Activated CD8-positive, alpha-beta T cell treated with anti-CD3 and anti-CD28 coated beads for 36 hours (primary cell): ENCODE results near the gene TCF25. TPM values are rescaled to one million over a fixed set of nuclear protein-coding genes. Genes with fewer than 3 reads are reported as not detected.
"Not testable (repeated sequence)": the region's sequence is repeated elsewhere in the genome, so short reads cannot be mapped to it uniquely, and the experiment has no call there.

ENCODE experiments used
- ATAC-seq: fragments of 200-7000 bp; cut with Tn5 transposase; one replicate; pipeline ENCODE4 v1.10.0; 2021; ENCODE audit warnings: mild to moderate bottlenecking, moderate library complexity
- CTCF ChIA-PET: fragments of 350-600 bp; sonication (Branson Sonifier 250); formaldehyde crosslinking; loops from one replicate; lab custom pipeline; 2021; ENCODE audit warnings: antibody characterized with exemption; lab: Charles Lee
- POLR2A ChIA-PET: fragments of 350-600 bp; sonication (Branson Sonifier 250); formaldehyde crosslinking; loops from one replicate; lab custom pipeline; 2021; ENCODE audit warnings: antibody characterized with exemption; lab: Charles Lee
- DNase-seq: peaks from one replicate; pipeline ENCODE4 v3.0.0-alpha.2; 2020
- H3K27ac Mint-ChIP-seq: one replicate; pipeline ENCODE4 v1.8.0; 2021; ENCODE audit warnings: mild to moderate bottlenecking, mixed read lengths
- H3K27me3 Mint-ChIP-seq: one replicate; pipeline ENCODE4 v1.8.0; 2021; ENCODE audit warnings: mixed read lengths
- H3K36me3 Mint-ChIP-seq: one replicate; pipeline ENCODE4 v1.8.0; 2021; ENCODE audit warnings: low read depth, mixed read lengths
- H3K4me1 Mint-ChIP-seq: one replicate; pipeline ENCODE4 v1.8.0; 2021; ENCODE audit warnings: low read depth, mixed read lengths
- H3K4me3 Mint-ChIP-seq: one replicate; pipeline ENCODE4 v1.8.0; 2021; ENCODE audit warnings: mild to moderate bottlenecking, moderate library complexity, mixed read lengths
- H3K9me3 Mint-ChIP-seq: one replicate; pipeline ENCODE4 v1.8.0; 2021; ENCODE audit warnings: mixed read lengths
- intact Hi-C: fragments of 100-400 bp; cut with micrococcal nuclease; formaldehyde crosslinking; loops from one replicate; pipeline ENCODE4 v1.10.0; 2022
- total RNA-seq, 2 experiments: library from RNA; stranded (reverse); gene quantifications; one replicate each; pipeline ENCODE4 v1.2.3, GENCODE V29; 2021
- TF ChIP-seq, protein P1 (sequence below): fragments of 200-600 bp; IDR thresholded peaks from one replicate; pipeline ENCODE4 v1.8.0; 2022; ENCODE audit warnings: antibody characterized with exemption, mild to moderate bottlenecking

Gene TCF25
- total RNA-seq, 2 experiments from 2014 or later: 138 to 149 TPM

DNA sequence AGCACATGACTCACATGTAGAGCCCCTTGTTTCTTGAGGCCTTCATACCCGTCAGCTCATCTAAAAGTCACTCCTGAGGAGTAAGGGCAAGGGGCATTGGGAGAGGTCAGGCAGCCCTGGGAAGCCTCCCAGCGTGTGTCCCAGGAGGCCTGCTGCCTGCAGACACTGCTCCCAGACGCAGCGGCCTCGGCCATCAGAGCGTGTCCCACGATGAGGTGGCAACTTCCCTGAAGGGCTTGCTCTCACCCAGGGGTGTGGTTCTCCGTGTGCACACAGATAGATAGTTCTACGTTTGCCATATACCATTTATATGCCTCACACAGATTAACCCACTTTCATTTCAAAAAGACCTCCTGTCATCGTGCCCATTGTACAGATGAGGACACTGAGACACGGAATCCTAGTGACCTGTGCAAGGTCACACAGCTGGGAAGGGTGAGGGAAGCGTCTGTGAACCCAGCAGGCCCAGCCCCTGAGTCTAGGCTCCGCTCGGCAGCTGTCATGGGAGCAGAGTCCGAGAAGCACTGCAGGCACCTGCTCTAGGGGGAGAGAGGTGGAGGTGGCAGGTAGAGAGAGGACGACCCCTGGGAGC, 58.0 kb downstream of the TCF25 start:
- CTCF ChIA-PET: no interaction called here
- ATAC-seq (no peak), DNase-seq (no peak)
- Mint-ChIP-seq H3K4me1 (no peaks in the 10 kb centered on the region), H3K4me3 (no peak overlapping the region), H3K27me3 (peaks cover 15% of the 10 kb centered on the region), H3K36me3 (no peaks in the 10 kb centered on the region), H3K27ac (no peak overlapping the region), H3K9me3 (no peaks in the 10 kb centered on the region)
- TF ChIP-seq, protein P1, sequence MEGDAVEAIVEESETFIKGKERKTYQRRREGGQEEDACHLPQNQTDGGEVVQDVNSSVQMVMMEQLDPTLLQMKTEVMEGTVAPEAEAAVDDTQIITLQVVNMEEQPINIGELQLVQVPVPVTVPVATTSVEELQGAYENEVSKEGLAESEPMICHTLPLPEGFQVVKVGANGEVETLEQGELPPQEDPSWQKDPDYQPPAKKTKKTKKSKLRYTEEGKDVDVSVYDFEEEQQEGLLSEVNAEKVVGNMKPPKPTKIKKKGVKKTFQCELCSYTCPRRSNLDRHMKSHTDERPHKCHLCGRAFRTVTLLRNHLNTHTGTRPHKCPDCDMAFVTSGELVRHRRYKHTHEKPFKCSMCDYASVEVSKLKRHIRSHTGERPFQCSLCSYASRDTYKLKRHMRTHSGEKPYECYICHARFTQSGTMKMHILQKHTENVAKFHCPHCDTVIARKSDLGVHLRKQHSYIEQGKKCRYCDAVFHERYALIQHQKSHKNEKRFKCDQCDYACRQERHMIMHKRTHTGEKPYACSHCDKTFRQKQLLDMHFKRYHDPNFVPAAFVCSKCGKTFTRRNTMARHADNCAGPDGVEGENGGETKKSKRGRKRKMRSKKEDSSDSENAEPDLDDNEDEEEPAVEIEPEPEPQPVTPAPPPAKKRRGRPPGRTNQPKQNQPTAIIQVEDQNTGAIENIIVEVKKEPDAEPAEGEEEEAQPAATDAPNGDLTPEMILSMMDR: no peak
- POLR2A ChIA-PET: no interaction called here
- intact Hi-C loops: no loop called here

GRCh38 chr16:89931964-89932363, 58.6 kb downstream of the TCF25 start:
- H3K36me3 Mint-ChIP-seq: no peaks in the 10 kb centered on the region
- POLR2A ChIA-PET: no interaction called here

DNA sequence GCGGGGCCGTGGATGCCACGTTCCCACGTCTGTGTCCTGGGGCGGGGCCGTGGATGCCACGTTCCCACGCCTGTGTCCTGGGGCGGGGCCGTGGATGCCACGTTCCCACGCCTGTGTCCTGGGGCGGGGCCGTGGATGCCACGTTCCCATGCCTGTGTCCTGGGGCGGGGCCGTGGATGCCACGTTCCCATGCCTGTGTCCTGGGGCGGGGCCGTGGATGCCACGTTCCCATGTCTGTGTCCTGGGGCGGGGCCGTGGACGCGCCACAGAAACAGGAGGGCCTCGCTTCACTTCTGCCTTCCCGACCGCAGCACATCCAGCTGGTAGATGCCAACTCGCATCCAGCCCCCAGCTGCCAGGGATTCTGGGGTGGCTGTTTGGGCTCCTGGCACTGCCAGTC, 60.6 kb downstream of the TCF25 start:
- DNase-seq, POLR2A ChIA-PET, intact Hi-C loops, H3K27ac Mint-ChIP-seq, CTCF ChIA-PET, H3K4me3 Mint-ChIP-seq, H3K9me3 Mint-ChIP-seq, H3K27me3 Mint-ChIP-seq, ATAC-seq, H3K36me3 Mint-ChIP-seq, H3K4me1 Mint-ChIP-seq: not testable (repeated sequence)

More at GRCh38 chr16:89931964-89932363, 58.6 kb downstream of the TCF25 start:
- Mint-ChIP-seq H3K9me3 (no peaks in the 10 kb centered on the region), H3K4me3 (no peak overlapping the region), H3K27me3 (peaks cover 13% of the 10 kb centered on the region), H3K27ac (no peak overlapping the region), H3K4me1 (no peaks in the 10 kb centered on the region)
- intact Hi-C loops: no loop called here
- ATAC-seq: no peak
- TF ChIP-seq, protein P1: no peak
- no peak for DNase-seq
- CTCF ChIA-PET: interaction anchor here (1.7 kb wide), 1 partner anchor 22 kb away, joined by 4 read pairs; no protein-coding TSS in a partner anchor

DNA sequence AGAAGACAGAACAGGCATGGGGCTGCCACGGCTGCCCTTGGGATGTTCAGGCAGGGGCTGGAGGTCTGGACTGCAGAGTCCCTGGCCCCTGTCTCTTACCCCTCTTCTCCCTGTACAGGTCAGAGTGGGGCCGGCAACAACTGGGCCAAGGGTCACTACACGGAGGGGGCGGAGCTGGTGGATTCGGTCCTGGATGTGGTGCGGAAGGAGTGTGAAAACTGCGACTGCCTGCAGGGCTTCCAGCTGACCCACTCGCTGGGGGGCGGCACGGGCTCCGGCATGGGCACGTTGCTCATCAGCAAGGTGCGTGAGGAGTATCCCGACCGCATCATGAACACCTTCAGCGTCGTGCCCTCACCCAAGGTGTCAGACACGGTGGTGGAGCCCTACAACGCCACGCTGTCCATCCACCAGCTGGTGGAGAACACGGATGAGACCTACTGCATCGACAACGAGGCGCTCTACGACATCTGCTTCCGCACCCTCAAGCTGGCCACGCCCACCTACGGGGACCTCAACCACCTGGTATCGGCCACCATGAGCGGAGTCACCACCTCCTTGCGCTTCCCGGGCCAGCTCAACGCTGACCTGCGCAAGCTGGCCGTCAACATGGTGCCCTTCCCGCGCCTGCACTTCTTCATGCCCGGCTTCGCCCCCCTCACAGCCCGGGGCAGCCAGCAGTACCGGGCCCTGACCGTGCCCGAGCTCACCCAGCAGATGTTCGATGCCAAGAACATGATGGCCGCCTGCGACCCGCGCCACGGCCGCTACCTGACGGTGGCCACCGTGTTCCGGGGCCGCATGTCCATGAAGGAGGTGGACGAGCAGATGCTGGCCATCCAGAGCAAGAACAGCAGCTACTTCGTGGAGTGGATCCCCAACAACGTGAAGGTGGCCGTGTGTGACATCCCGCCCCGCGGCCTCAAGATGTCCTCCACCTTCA, 61.5 kb downstream of the TCF25 start:
- POLR2A ChIA-PET: no interaction called here
- no peak overlapping the region for H3K27ac Mint-ChIP-seq
- no peaks in the 10 kb centered on the region for H3K36me3 Mint-ChIP-seq
- intact Hi-C loops: no loop called here
- TF ChIP-seq, protein P1: no peak
- H3K4me1 Mint-ChIP-seq: no peaks in the 10 kb centered on the region
- CTCF ChIA-PET: interaction anchor here (0.7 kb wide), 1 partner anchor 24 kb away, joined by 3 read pairs; no protein-coding TSS in a partner anchor
- H3K27me3 Mint-ChIP-seq: peaks cover 6% of the 10 kb centered on the region
- H3K4me3 Mint-ChIP-seq: no peak overlapping the region
- no peaks in the 10 kb centered on the region for H3K9me3 Mint-ChIP-seq
- ATAC-seq: no peak
- DNase-seq: no peak

- H3K36me3 Mint-ChIP-seq, H3K27ac Mint-ChIP-seq, DNase-seq, H3K4me3 Mint-ChIP-seq, H3K4me1 Mint-ChIP-seq, ATAC-seq, H3K27me3 Mint-ChIP-seq, CTCF ChIA-PET, intact Hi-C loops, H3K9me3 Mint-ChIP-seq: not testable (repeated sequence)
- POLR2A ChIA-PET: interaction anchor here (0.6 kb wide), 1 partner anchor 75 kb away, joined by 4 read pairs; no protein-coding TSS in a partner anchor
Observed at GRCh38 chr16:89935620-89936019, 62.2 kb downstream of the TCF25 start.
